ENCODE results near the gene WFDC1.
A peak's percentile ranks its signal among the peaks of the same experiment; 100 is the strongest.

WFDC1 gene

DNA sequence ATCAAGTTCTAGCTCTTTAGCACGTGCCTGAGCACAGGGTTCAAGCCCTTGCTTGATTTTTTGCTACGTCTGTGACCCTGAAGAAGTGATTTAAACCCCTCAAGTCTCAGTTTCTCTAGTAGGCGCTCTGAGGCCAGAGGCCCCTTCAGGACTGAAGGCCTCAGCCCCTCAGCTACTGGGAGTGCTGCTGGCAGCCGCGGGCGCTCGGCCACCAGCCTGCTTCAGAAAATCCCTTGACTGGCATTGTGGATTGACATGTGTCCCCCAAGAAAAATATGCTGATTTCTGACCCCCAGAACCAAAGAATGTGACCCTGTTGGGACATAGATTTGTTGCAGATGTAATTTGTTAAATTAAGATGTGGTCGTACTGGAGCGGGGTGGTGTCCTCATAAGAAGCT lies 20.2 kb upstream of the WFDC1 start:
- FAIRE-seq, result no peak

DNA sequence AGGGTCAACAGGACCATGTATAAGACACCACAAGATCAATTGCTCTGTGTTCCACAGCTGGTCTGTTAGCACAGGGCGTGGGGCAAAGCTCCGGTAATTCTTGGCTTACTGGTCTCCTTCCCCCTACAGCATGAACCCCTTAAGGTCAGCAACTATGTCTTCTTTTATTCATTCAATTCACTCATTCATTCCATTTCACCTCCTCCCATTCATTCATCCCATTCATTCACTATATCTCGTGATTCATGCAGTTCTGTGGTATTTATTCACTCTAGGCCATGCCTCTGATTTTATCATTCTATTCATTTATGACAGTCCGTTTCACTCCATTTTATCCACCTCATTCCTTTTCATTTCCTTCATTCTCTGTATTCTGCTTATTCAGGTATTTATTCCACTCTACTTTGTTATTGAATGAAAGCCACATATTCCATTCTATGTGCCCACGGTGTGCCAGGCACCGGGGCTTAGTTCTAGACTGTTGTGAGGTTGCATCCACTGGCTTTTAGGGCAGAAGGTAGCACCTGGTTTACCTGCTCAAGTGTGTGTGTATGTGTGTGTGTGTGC lies 19.0 kb upstream of the WFDC1 start:
- no peak for FAIRE-seq

DNA sequence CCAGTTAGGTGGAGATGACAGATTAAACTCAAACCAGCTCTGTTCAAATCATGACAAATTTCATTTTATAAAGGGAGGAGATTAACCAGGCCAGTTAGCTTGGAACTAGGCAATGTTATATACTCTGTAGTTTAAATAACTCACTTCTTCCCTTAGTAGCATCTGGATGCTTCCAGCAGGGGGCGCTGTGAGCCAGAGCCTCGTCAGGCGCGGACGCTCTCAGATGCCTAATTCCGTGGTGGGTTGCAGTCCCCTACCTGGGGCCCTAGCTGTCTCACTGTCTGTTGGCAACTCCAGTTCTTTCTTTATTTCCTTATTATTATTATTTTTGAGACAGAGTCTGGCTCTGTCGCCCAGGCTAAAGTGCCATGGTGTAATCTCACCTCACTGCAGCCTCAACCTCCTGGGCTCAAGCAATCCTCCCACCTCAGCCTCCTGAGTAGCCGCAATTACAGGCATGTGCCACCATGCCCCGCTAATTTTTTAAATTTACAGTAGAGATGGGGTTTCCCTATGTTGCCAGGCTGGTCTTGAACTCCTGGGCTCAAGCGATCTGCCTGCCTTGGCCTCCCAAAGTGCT lies 17.3 kb upstream of the WFDC1 start:
- no peak for FAIRE-seq

DNA sequence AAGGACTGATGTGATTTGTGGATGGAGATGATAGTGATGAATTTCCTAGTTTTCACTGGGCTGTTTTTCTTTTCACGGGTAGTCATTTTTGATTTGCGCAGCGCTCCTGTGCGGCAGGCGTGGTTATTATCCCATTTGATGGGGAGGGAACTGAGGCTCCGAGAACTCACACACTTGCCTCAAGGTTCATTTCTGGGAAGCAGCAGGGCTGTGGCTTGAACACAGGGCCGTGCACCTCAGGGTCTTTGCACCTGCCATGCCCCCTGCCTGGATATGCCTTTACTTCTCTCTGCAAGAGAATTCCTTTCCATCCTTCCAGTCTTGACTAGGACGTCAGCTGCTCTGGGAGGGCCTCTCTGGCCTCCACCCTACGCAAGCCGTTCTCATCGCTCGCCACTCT lies 16.3 kb upstream of the WFDC1 start:
- FAIRE-seq, result no peak

DNA sequence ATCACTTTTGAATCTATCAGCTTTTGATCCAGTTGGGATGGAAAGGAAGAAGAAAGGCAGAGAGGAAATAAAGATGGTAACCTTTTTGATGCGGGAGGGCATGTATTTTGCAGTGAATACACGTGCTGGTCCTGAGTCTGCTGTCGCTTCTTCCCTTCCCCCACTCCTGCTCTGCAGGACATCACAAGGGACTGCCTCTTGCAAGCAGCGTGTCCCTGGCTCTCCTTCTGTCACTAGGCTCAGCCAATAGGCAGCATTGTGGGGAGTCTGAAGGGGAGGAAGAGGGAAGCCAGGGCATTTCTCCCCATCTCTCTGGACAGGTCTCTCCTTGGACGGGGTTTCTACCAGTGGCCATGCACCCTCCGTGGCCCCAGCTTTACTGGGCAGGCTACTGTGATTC lies 15.7 kb upstream of the WFDC1 start:
- FAIRE-seq, result no peak

DNA sequence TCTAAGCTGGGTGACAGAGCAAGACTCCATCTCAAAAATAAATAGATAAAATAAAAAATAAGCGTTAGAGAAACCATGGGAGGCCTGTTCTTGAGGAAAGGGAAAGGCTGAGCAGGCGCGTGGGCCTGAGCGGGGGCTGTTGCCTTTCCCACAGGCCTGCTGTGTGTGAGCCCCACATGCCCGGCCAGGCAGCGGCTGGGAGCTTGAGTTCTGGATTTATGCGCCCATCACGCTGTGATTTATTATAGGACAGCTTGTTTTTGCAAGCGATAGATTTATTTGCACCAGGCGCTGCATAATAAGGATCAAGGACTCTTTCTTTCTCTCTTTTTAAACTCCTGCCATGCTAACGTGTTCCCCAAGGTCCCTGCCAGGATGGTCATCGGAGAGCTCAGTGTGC lies 14.8 kb upstream of the WFDC1 start:
- no peak for FAIRE-seq

DNA sequence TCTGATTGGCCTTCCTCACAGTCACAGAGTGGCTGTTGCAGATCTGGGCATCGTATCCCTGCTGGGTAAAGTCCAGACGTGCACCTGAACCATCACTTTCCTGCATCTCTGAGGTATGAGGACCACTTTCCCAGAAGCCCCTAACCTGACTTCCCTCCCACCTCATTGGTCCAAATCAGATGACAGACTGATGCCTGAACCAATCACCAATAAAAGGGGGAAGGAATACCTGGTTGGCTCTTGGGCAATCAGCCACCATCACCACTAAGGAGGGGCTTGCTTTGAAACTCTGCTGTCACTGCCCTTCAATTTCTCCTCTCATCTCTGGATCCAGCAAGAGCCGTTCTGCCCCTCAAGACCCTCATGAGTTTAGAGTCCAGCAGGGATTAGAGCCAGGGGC lies 13.6 kb upstream of the WFDC1 start:
- FAIRE-seq, result no peak

DNA sequence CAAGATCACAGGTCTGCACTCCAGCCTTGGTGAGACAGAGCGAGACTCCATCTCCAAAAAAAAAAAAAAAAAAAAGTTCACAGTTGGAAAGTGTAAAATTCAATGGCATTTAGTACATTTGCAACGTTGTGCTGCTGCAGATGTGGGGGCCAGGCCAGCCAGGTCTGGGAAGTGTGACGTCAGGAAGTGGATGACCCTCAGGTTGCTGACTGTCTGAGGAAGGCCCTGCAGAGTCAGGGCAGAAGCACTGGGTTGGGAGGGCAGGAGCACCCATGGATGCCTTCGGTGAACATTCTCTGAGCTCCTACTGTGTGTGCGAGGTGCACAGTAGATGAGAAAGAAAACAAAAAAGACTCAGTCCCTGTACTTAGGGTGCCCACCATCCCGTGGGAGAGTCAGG lies 12.1 kb upstream of the WFDC1 start:
- FAIRE-seq, result no peak

DNA sequence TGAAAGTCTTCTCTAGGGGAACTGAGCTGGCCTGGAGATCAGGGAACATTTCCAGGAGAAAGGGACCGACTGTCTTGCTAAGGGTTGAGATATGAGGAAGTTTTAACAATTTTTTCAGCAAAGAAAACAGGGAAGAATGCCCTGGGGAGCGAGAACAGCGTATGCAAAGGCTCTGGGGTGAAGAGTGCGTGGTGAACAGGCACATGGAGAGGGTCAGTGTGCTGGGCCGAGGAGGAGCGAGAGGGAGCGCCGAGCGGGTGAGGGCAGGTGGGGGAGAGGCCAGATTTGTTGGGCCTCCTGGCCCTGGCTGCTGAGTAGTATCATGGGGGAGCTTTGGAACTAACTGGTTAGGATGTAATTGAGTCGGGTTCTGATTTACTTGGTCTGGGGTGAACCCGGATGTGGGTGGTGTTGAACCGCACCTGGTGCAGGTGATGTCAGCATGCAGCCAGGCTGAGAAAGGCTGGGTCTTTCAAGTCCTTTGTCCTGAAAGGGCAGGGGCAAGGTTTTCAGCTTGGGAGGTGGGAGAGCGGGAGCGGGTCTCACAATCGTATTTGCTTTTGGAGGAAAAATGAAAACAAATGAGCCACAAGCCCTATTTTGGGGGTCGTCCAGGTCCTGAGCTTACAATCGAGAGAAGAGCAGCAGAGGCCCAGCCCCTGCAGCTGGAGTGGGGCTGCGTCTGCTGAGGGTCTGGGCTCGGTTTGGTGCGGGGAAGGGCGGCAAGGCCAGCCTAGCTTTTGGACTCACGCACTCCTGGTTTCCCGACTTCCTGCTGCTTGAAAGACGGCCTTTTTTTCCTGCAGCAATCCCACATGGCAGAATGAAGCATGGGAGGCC lies 11.1 kb upstream of the WFDC1 start:
- FAIRE-seq, result no peak

DNA sequence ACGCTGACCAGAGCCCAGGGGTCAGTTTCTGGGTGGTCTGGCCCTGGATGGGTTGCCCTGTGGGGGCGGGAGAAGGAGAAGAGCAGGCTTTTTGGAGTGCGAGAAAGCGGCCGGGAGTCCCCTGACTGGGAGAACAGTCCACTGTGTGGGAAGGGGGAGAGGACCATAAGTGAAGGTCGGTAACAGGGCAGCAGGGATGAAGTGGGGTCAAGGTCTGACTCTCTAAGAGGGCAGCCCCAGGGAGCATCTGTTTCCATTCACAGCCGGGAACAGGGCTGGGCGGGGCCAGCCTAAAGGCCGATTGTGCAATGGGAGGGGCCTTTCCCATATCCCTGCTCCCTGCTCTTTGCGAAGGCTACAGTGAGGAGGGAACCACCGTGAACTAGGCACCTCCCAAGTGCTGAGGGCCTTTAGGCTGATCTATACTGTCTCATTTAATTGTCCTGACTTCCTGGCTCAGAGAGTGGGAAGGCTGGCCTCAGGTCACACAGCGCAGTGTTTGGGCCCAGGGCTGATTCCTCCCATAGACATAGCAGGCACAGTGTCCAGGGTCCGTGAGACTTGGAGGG lies 10.4 kb upstream of the WFDC1 start:
- FAIRE-seq, result no peak

DNA sequence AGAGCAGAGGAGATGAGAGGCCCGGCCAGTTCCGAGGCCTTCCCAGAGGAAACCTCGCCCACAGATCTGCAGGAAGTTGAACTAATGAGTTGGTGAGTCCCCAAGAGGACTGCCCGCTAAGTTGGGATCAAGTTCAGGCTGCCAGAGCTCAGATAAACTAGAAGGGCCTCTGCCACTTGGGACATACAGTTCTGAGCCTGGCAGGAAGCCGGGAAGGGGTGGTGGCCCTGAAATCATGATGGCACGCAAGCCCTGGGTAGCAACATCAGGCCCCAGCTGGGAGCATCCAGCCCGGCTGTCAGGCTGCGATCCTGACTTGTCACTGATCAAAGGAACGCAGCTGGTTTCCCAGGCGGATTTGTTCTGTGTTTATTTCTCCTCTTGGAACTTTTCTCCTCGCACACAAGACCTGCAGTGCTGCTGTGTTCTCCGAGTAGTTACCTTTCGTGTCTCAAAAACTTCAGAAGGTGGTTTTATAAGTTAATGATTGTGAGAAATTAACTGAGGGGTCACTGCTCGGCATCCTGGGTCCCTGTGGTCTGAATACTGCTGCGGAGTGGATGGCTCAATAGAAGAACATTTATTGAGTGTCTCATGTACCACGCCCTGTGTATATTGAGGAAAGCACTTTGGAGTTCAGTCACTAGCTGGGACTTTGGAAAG lies 8.0 kb upstream of the WFDC1 start:
- FAIRE-seq, result no peak

DNA sequence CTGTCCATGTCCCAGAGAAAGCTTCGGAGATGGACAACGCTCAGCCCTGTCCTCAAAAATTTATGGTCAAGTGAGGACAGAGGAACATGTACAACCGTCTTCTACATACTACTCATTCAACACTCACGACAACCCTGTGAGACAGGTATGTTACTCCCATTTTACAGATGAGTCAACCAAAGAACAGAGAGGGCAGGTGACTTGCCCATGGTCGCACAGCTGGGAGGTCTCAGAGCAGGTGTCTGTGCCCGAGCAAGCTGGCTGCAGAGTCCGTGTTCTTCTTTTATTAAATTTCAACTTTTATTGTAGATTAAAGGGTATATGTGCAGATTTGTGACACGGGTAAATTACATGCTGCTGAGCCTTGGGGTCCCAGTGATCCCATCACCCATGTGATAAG lies 5.8 kb upstream of the WFDC1 start:
- no peak for FAIRE-seq

DNA sequence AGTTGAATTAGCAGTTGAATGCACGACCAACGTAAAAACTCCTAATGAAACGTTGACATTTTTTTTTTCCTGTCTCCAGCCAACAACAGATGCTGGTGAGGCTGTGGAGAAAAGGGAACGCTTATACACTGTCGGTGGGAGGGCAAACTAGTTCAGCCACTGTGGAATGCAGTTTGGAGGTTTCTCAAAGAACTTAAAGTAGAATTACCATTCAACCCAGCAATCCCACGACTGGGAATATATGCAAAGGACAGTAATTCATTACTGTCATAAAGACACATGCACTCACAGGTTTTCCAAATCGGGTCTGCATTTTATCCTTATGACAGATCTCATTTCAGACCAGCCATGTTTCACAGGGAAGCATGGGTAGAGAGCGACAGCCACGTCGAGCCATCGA lies 3.5 kb upstream of the WFDC1 start:
- FAIRE-seq, result no peak

DNA sequence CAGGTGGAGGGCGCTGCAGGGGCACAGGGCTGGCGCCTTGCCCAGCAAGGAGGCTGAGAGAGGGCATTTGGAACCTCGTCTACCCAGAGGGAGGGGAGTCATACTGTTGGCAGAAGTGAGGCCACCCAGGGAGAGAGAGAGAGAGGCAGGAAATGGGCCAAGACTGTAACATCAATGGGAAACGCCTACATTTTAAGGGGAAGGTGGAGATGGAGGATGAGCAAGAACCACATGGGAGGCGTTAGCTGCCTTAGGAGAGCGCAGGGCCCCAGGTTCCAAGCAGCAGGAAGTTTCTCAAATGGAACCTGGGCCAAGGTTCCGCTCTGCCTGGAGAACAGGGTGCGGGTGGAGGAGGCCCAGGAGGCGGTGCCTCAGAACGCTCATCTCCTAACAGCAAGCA lies 2.7 kb upstream of the WFDC1 start:
- FAIRE-seq, result no peak

DNA sequence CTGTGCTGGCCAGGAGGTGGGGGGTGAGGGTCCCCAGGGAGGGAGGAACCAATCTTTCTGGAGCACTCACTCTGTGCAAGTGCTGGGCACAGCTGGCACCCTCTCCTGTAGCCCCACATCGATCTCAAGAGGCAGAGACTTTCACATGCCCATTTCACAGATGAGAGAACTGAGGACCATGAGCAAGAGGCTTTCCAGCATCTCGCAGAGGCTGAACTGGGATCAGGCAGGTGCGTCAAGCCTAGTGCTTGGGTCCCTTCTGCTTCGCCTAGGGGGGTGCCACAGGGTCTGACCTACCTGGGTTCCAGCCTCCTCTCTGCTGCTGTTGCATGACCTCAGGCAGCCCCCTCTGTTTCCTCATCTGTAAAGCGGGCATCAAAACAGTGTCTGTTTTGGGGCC lies 1.3 kb upstream of the WFDC1 start:
- FAIRE-seq, result no peak

DNA sequence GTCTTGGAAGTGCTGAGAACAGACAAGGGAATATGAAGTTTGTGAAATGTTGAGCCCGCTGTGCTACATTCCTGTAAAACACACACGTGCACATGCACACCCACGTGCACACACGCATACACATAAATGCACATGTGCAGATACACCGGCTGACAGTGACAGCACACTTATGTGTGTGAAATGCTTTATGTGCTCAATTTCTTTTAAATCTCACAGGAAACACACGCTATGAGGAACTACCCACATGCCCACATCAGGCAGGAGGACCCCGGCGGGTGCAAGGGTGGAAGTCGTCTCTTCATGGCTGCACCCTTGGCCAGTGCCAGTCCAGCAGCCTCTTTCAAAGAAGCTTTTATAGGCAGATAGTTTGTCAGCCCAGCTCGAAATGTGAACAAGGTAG lies 561 bp upstream of the WFDC1 start:
- FAIRE-seq, result no peak

DNA sequence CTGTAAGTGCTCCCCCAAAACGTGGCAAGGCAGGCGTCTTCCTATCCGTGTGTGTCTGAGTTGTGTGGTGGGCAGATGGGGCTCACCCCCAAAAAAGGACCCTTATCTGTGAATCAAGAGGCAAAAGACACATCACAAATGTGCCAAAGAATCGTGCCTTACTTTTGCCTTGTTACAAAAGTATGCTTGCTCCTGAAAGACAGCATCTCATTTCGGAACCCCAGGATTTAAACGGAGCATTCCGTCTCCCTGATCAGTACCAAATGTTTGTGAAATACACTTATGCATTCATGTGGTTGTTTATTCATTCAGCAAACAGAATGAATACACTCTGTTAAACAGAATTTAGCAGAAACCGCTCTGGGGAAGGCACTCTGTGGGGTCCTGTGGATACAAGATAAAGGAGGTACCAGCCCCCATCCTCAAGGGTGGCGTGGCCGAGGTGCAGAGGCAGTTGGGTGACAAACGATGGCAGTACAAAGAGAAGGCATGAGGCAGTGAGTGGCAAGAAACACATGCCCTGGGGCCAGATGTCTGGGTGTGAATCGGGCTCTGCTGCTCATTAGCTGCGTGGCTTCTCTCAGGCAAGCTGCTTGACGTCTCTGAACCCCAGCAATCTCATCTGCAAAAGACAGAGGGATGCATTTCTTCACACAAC lies 654 bp downstream of the WFDC1 start:
- no peak for FAIRE-seq

DNA sequence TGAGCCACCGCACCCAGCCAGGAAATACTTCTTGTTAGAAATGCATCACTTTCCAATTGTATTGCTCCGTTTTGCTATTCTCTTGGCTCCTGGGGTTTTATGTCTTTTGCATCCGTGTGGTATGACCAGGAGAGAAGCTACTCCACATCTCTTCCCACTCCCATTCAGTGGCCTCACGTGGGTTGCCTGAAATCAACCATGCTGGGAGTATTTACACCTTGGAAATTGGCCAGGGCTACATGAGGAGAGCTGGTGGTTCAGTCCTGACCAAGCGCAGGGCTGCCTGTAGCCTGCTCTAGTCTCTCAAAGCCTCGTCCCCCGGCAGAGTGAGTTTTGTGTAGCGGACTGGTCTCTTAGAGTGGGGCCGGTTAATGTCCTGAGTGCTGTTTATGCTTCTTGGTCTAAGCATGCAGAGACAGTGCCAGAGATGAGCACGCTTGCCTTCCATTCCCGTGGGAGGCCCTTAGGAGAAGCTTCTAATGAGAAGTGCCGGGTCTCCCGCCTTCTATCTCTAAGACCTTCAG lies 3.8 kb downstream of the WFDC1 start:
- no peak for FAIRE-seq

DNA sequence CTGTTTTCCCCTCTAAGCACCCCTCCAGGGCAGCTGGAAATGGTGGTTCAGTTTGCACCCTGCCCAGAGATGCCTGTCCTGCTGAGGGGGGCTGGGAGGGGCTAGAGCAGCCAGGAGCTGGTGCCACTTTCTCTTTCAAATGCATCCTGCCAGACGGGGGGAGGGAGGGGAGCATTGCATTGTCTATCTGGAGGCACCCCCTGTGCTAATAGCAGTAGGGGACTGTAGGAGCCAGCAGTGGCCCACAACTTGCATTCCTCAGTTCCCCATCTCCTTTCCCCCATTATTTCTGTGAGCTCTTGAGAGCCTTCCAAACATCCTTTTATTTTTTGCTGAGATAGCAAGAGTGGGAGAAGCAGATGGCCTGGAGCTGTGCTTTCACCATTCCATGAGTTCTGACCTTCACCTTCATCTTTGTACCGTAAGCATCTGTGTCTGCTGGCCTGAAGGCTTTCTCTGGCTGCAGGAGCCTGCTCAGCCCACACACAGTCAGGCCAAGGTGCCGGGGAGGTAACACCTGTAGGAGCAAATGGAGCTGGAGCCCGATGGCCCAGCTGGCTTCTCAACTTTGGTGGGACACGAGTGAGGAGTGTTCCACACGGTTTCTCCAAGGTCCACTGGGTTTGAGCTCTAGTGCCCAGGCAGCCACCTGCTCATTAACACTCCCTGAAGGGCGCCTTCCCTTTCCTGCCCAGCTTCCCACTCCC lies 5.2 kb downstream of the WFDC1 start:
- FAIRE-seq, result peak; percentile 8

DNA sequence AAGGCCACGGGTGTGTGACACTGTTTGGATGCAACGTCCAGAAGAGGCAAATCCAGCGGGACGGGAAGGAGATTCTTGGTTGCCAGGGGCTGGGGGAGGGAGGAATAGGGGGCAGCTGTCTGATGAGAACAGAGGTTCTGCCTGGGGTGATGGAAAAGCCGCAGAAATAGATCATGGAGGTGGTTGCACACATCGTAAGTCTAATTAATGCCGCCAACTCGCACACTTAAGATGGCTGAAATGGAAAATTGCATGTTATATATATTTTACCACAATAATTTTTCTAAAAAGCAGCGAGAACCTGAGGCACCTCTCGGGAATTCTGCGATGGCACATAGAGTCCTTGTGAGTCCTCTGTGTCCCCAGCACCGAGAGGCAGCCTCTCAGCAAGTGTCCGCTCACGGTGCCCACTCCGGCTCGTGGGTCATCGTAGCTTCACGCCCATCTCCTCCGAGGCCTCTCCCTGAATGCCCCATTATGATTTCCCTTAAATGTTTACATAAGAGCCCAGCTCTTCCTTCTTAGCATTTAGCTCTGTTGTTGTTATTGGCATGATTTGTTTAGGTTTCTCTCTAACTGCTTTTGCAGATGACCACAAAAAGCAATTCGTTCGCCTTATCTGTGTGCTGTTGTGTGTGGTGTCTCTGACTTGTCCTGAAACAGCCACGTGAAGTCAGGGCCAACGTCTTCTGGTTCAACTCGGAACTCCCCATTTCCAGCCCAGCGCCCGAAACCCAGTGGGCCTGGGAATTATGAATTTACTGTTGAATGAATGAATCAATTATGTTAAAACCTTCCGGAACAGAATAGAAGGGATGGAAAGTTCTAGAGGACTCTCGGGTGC lies 7.7 kb downstream of the WFDC1 start:
- FAIRE-seq, result no peak

DNA sequence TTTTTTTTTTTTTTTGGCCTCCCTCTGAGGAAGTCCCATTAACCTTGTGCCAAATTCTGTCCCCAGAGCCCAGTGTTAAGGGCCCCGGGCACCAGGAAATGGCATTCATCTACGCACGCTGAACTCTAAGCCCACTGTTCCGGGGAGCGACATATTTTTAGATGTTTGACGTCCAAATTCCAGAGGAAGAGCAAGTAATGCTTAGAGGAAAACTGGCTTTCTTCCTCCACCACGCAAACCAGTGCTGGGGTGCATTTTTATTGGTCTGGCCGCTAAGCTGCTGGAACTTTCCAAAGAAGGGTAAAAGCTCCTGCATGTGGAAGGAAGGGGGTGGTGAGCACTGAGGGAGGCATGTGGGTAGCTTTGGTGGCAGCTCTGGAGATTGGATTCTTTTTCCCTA lies 8.3 kb downstream of the WFDC1 start:
- no peak for FAIRE-seq
